Muscle layer of duodenum (tissue), 2 donors: ENCODE data around the gene GGA2.
A peak's percentile ranks its signal among the peaks of the same experiment; 100 is the strongest.

Experiments used
- H3K27ac ChIP-seq: one replicate; pipeline ENCODE4 v1.7.0; 2013; ENCODE audit warnings: mild to moderate bottlenecking, low read length
- H3K27me3 ChIP-seq: one replicate; pipeline ENCODE4 v1.7.0; 2013; ENCODE audit warnings: low read depth, mild to moderate bottlenecking, control low read depth, low read length
- H3K36me3 ChIP-seq, 2 donors: one replicate each; pipeline ENCODE4 v1.7.0; 2013; ENCODE audit warnings: low read length in 2 of 2, control low read depth in 1 of 2, mild to moderate bottlenecking in 1 of 2; ENCODE audit not compliant: insufficient read depth in 2 of 2, control insufficient read depth in 1 of 2
- H3K4me1 ChIP-seq, 2 donors: one replicate each; pipeline ENCODE4 v1.7.0; 2013; ENCODE audit warnings: low read length in 2 of 2, mild to moderate bottlenecking in 2 of 2, control low read depth in 1 of 2, moderate library complexity in 1 of 2; ENCODE audit not compliant: insufficient read depth in 2 of 2, control insufficient read depth in 1 of 2
- H3K4me3 ChIP-seq, 2 donors: one replicate each; pipeline ENCODE4 v1.7.0; 2013; ENCODE audit warnings: low read length in 2 of 2, low read depth in 1 of 2, mild to moderate bottlenecking in 1 of 2
- H3K9me3 ChIP-seq, 2 donors: one replicate each; pipeline ENCODE4 v1.7.0; 2013; ENCODE audit warnings: low read length in 2 of 2, control low read depth in 1 of 2, mild to moderate bottlenecking in 1 of 2; ENCODE audit not compliant: control insufficient read depth in 1 of 2
- donor health status: healthy.

The GGA2 gene

DNA sequence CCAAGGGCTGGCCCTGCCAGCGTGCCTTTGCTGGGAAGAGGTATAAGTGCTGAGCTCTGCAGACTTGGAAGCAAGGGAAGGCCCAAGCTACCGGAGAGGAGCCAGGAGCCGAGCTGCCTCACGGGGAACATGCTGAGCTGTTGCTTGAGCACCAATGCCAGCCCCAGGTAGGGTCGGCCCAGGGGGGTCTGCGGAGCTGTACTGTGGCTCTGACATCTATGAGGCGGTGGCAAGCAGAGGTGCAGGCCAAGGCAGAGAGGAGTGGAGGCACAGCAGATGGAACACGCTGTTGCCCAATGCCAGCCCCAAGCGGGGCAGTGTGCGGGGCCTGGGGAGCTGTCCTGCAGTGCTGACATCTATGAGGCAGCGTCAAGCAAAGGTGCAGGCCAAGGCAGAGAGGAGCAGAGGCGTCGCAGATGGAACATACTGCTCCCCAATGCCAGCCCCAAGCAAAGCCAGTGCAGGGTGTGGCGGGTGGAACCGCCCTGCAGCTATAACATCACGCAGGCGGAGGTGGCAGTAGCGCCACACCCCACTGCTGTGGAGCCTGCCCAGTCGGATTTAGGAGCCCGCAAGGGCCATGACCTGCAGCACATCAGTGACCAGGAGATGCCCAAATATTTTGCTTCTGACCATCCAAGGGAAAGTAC is 10.0 kb downstream of the GGA2 start:
- Histone ChIP-seq H3K36me3 (peaks cover 0 to 5% of the 10 kb centered on the region in 2 donors), H3K4me1 (peaks cover 3 to 14% of the 10 kb centered on the region in 2 donors), H3K27ac (no peak overlapping the region)

DNA sequence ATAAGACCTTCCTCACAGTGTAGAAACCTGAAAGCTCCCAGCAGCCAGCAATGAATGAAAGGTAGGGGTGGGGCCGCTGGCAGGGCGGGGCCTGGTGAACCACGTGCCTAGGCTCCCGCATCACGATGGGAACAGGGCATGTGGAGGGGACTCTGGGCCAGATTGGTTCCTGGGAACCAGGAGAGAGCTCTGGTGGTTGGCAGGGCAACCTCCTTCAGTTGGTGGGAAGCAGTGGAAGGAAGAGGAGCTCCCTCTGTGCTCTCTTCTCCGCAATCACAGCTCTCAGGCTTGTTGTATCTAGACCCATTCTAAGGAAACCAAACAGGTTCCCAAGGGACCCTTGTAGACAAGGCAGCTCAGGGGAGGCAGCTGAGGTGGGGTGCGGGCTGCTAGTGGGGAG is 10.5 kb downstream of the GGA2 start:
- no peak overlapping the region for H3K4me3 ChIP-seq
- peaks cover 0 to 6% of the 10 kb centered on the region in 2 donors for H3K36me3 ChIP-seq
- H3K27ac ChIP-seq: no peak overlapping the region
- H3K4me1 ChIP-seq: peaks cover 3 to 11% of the 10 kb centered on the region in 2 donors
- no peaks in the 10 kb centered on the region for H3K27me3 ChIP-seq
- no peaks in the 10 kb centered on the region for H3K9me3 ChIP-seq

More for the DNA sequence above, 10.0 kb downstream of the GGA2 start:
- Histone ChIP-seq H3K27me3 (no peaks in the 10 kb centered on the region), H3K4me3 (no peak overlapping the region), H3K9me3 (no peaks in the 10 kb centered on the region)

DNA sequence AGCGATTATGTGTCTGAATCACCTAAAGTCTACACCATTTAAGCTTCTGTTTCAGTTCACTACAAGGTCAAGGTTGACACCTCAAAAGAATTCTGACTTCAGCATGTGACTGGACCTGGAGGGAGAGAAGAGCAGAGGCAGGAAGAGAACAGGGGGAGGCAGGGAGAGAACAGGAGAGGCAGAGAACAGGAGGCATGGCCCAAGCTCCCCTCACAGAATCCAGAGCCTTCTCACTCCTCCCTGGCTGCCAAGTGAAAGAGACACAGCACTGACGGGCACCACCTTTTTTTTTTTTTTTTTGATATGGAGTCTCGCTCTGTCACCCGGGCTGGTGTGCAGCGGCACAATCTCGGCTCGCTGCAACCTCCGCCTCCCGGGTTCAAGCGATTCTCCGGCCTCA is 11.4 kb downstream of the GGA2 start:
- H3K36me3 ChIP-seq: peaks cover 7 to 8% of the 10 kb centered on the region in 2 donors
- no peaks in the 10 kb centered on the region for H3K9me3 ChIP-seq
- no peaks in the 10 kb centered on the region for H3K27me3 ChIP-seq
- H3K4me3 ChIP-seq: no peak overlapping the region
- peaks cover 3 to 7% of the 10 kb centered on the region in 2 donors for H3K4me1 ChIP-seq
- no peak overlapping the region for H3K27ac ChIP-seq

DNA sequence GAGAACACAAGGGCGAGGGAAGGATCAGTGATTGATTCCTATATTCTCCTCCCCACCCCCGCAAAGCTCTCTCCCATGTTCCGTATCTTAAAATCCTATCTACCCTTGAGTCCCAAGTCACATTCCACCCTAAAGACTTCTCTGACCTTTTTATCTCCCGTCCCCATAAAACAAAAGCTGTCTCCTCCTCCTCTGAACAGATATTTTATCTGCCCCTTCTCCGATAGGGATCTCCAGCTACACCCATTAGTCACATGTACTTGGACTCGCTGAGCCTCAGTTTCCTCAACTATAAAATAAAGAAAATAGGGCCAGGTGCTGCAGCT is 12.8 kb downstream of the GGA2 start:
- H3K4me1 ChIP-seq: peaks cover 3 to 7% of the 10 kb centered on the region in 2 donors
- no peak overlapping the region for H3K4me3 ChIP-seq
- H3K9me3 ChIP-seq: no peaks in the 10 kb centered on the region
- H3K27me3 ChIP-seq: no peaks in the 10 kb centered on the region
- peak overlapping the region; percentile 43 for H3K27ac ChIP-seq
- peaks cover 21 to 22% of the 10 kb centered on the region in 2 donors for H3K36me3 ChIP-seq

DNA sequence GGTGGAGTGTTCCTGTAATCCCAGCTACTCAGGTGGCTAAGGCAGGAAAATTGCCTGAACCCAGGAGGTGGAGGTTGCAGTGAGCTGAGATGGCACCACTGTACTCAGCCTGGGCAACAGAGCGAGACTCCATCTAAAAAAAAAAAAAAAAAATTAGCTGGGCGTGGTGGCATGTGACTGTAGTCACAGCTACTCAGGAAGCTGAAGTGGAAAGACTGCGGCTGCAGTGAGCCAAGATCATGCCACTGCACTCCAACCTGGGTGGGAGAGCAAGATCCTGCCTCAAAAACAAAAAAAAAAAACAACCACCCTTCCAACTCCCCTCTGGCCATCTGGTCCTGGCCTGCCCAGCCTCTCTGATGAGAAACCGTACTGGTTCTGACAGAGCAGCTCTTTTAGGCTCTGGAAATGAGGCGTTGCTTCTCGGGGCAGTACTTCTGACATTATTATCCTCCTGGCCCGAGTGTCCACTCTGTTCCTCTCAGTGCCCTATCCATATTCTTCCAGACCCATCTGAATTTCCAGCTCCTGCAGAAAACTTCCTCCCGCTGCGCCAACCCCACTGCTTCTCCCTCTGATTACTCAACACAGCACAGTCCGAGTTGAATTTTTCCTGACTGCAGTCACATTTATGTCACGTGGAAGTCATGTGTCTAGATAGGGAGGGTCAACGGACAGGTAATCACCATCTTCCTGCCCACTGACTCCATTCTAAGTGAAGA is 13.3 kb downstream of the GGA2 start:
- H3K36me3 ChIP-seq: peaks cover 26% of the 10 kb centered on the region in 2 donors
- peaks cover 3 to 7% of the 10 kb centered on the region in 2 donors for H3K4me1 ChIP-seq
- peak overlapping the region; percentile 43 for H3K27ac ChIP-seq
- H3K9me3 ChIP-seq: no peaks in the 10 kb centered on the region
- H3K4me3 ChIP-seq: no peak overlapping the region
- H3K27me3 ChIP-seq: no peaks in the 10 kb centered on the region

DNA sequence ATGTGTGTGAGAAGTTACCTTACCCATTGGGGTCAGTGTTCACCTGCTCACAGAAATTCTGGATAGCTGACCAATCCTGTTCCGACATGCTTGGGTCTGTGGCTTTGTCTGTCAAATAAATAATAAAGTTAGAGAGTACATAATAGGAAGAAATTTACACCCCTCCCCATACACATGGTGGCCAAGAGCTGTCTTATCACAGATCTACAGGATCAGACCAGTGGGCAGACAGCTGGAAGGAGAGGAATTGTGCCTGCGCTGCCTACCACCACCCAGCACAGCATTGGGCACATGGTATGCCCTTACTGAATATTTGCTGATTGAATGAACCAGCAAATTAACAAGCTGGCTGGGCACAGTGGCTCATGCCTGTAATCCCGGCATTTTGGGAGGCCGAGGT is 14.6 kb downstream of the GGA2 start:
- Histone ChIP-seq H3K36me3 (peaks cover 36 to 39% of the 10 kb centered on the region in 2 donors), H3K27ac (no peak overlapping the region), H3K9me3 (no peaks in the 10 kb centered on the region), H3K27me3 (no peaks in the 10 kb centered on the region), H3K4me3 (no peak overlapping the region), H3K4me1 (peaks cover 3 to 7% of the 10 kb centered on the region in 2 donors)

DNA sequence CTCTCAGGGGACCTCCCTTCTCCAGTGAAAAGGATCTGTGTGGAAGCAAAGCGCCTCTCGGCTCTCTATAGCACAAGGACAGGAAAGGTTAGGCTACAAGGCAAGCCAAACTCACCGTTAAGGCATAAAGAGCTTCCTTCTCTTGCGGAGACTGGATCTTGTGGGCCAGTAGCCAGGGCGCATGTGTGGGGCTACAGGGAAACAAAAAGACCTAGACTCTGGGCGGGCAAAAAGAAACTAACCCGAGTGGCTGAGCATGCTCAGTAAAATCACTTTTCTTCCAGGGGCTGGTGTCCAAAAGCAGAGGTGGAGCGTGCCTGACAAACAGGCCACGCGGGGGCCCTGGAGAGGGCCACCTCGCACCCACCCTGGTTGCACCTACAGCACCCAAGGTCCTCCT is 16.1 kb downstream of the GGA2 start:
- Histone ChIP-seq H3K4me3 (no peak overlapping the region), H3K4me1 (peaks cover 3 to 7% of the 10 kb centered on the region in 2 donors), H3K9me3 (no peaks in the 10 kb centered on the region), H3K27ac (no peak overlapping the region), H3K36me3 (peaks cover 45 to 52% of the 10 kb centered on the region in 2 donors), H3K27me3 (no peaks in the 10 kb centered on the region)

DNA sequence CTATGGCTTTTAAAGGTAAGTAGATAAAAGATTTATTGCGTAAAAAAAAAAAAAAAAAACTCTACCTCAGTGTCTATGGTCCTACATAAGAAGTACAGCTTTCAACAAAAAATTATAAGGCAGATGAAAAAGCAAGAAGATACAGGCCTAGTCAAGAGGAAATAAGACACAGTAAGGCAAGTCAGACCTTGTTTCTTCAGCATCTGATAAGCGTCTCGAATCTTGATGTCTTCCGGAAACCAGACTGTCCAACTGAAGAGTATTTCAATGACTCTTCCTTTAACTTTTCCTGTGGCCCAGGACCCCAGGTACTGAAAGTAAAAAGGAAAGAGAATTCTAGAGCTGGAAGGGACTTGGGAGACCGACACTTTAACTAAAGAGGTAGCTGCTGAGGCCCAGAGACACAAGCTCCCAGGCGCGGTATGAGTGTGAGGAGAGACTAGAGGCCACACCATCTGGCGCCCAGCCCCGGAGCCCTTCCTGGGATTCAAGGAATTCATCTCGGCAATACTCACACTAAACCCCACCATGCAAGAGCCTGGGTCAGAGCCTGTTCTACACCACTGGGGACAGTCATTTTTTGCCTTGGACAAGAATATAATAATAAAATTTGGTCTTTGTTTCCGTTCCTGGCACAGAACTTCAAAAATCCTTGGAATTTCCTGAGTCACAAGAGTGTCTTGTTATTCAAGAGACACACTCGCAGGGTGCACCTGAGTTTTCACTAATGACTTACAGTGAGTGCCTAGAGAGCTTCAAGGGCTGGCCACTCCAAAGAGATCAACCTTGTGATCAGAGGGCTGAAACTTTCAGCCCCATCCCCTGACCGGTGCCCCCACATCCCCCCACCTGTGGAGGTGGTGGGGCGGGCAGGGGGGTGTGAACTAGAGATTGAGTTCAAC is 18.6 kb downstream of the GGA2 start:
- no peak overlapping the region for H3K27ac ChIP-seq
- H3K4me3 ChIP-seq: no peak overlapping the region
- no peaks in the 10 kb centered on the region for H3K27me3 ChIP-seq
- H3K36me3 ChIP-seq: peaks cover 67 to 76% of the 10 kb centered on the region in 2 donors
- no peaks in the 10 kb centered on the region for H3K9me3 ChIP-seq
- no peaks in the 10 kb centered on the region for H3K4me1 ChIP-seq

DNA sequence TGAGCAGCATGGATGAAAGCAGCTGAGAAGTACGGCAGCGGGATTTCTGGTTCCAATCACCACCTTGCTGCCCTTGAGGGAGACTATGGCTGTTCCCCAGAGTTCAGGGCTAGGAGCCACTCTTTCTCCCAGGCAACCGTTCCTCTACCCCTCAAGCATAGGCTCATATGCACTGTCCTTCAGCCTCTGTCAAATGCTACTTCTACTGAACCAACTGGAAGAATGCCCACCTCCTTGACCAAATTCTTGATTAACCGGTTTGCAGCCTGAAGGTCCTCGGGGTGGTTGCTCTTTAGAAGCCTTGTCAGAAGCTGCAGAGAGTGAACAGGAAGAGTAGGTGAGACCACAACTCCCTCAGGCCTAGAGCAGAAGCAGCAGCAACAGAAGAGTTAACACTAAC is 23.8 kb downstream of the GGA2 start:
- H3K9me3 ChIP-seq: no peaks in the 10 kb centered on the region
- no peak overlapping the region for H3K27ac ChIP-seq
- H3K4me3 ChIP-seq: no peak overlapping the region
- H3K36me3 ChIP-seq: peaks cover 76 to 92% of the 10 kb centered on the region in 2 donors
- no peaks in the 10 kb centered on the region for H3K27me3 ChIP-seq
- no peaks in the 10 kb centered on the region for H3K4me1 ChIP-seq

DNA sequence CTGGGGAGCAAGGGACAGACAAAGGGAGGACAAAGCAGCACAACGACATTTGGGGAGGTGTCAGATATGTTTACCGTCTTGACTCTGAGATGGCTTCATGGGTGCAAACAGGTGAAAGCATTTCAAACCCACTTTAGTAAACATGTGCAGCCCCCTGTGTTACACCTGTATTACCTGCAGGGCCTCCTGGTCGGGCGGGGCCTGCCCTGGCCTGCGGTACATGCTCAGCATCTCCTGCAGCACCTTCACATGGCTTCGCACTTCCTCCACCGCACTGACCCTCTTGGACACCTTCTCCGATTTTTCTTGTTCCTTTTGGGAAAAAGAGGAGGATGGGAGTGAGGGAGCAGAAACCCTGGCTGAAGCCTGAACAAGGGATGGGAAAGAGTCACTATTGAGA is 24.5 kb downstream of the GGA2 start:
- Histone ChIP-seq H3K36me3 (peaks cover 78 to 92% of the 10 kb centered on the region in 2 donors), H3K4me3 (no peak overlapping the region), H3K9me3 (no peaks in the 10 kb centered on the region), H3K4me1 (no peaks in the 10 kb centered on the region), H3K27me3 (no peaks in the 10 kb centered on the region), H3K27ac (no peak overlapping the region)

DNA sequence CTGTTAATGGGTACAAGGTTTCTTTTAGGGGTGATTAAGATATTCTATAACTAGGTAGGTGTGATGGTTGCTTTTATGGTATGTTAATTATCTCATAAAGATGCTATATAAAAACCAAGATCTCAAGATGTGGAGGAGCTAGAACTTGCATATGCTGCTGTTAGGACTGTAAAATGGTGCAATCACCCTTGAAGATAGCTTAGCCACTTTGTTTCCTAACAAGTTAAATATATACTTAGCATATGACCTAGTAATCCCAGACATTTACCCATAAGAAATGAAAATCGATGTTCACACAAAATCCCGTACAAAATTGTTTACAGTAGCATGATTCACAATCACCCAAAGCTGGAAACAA is 25.1 kb downstream of the GGA2 start:
- Histone ChIP-seq H3K27me3 (no peaks in the 10 kb centered on the region), H3K9me3 (no peaks in the 10 kb centered on the region), H3K4me1 (no peaks in the 10 kb centered on the region), H3K27ac (no peak overlapping the region), H3K36me3 (peaks cover 82 to 94% of the 10 kb centered on the region in 2 donors), H3K4me3 (no peak overlapping the region)
